Epithelial cell of proximal tubule (primary cell): Measurements from ENCODE around the gene GSE1. TPM values are rescaled to one million over a fixed set of nuclear protein-coding genes. Genes with fewer than 3 reads are reported as not detected.

ENCODE experiments used
- DNase-seq: peaks from one replicate; pipeline ENCODE4 v3.0.0-alpha.2; 2011; ENCODE audit warnings: low read depth
- H3K4me3 ChIP-seq: 2 replicates; pipeline ENCODE4 v1.5.1; 2011; ENCODE audit warnings: low read depth, mild to moderate bottlenecking, low read length
- CTCF ChIP-seq: conservative IDR thresholded peaks from 2 replicates; pipeline ENCODE4 v1.5.1; 2012; ENCODE audit warnings: low read depth, mild to moderate bottlenecking, low read length
- total RNA-seq: library from RNA; depleted of rRNA; stranded (reverse); fragments of >200 nt; gene quantifications from 2 replicates; pipeline ENCODE4 v1.2.3, GENCODE V29; 2015

GSE1 gene
- total RNA-seq, 1 donor from 2014 or later, result 41.9 TPM

- TF ChIP-seq CTCF, result no peak
- DNase-seq, result no peak
- H3K4me3 ChIP-seq, result no peak overlapping the region
Observed at GRCh38 chr16:85654251-85655095, 41.4 kb downstream of the GSE1 start.

GRCh38 chr16:85655216-85656129, 42.4 kb downstream of the GSE1 start:
- no peak for TF ChIP-seq CTCF
- no peak for DNase-seq
- no peak overlapping the region for H3K4me3 ChIP-seq

GRCh38 chr16:85656351-85657266, 43.5 kb downstream of the GSE1 start:
- no peak for TF ChIP-seq CTCF
- no peak for DNase-seq
- H3K4me3 ChIP-seq, result no peak overlapping the region

- no peak overlapping the region for H3K4me3 ChIP-seq
- TF ChIP-seq CTCF, result no peak
- no peak for DNase-seq
Observed at GRCh38 chr16:85657267-85657650, 44.1 kb downstream of the GSE1 start.

GRCh38 chr16:85657996-85658395, 44.9 kb downstream of the GSE1 start:
- no peak for TF ChIP-seq CTCF
- no peak for DNase-seq
- no peak overlapping the region for H3K4me3 ChIP-seq

- H3K4me3 ChIP-seq, result no peak overlapping the region
- no peak for TF ChIP-seq CTCF
- no peak for DNase-seq
Observed at GRCh38 chr16:85658504-85659326, 45.6 kb downstream of the GSE1 start.
